ENCODE measurements around the gene TMEM101. TPM values are rescaled to one million over a fixed set of nuclear protein-coding genes. Genes with fewer than 3 reads are reported as not detected.

The TMEM101 gene
- total and polyA plus RNA-seq, 10 of the 15 experiments (the other 5 are each of a cell fraction or from before 2014, with no cell fraction given): 18.4 to 72.5 (median 35.9) TPM

- SMC1A ChIA-PET (ENCODE audit: uncharacterized antibody, unreplicated experiment): no interaction called here
- no peak for DNase-seq (ENCODE audit: low read depth, low spot score)
- intact Hi-C loops (cut with micrococcal nuclease; ENCODE audit: unreplicated experiment) (no loop called here), in situ Hi-C loops (cut with MboI) (no loop called here)
- Histone ChIP-seq H3K4me1 (ENCODE audit: control insufficient read depth, insufficient read depth, low read length) (no peaks in the 10 kb centered on the region), H3K36me3 (ENCODE audit: control insufficient read depth in 2 of 2, insufficient read depth in 2 of 2, low read length in 1 of 2) (peaks cover 6 to 24% of the 10 kb centered on the region in 2 experiments), H3K27ac (ENCODE audit: control insufficient read depth, insufficient read depth) (no peak overlapping the region), H3K9ac (ENCODE audit: control insufficient read depth, insufficient read depth, low read length) (no peak overlapping the region), H3K27me3 (replicated peaks in 1 of 2; ENCODE audit: control insufficient read depth in 2 of 2, insufficient read depth in 2 of 2, low read length in 1 of 2) (no peaks in the 10 kb centered on the region), H3K4me2 (ENCODE audit: control insufficient read depth, insufficient read depth) (no peak overlapping the region), H2AFZ (ENCODE audit: control insufficient read depth, low read depth, low read length) (no peak overlapping the region), H3K79me2 (ENCODE audit: control insufficient read depth, insufficient read depth, low read length) (peaks cover 22% of the 10 kb centered on the region), H3K9me3 (replicated peaks; ENCODE audit: control insufficient read depth, insufficient read depth, low read length) (no peaks in the 10 kb centered on the region; the same call in 1 of the 3 replicates), H3K4me3 (no peak overlapping the region), H4K20me1 (ENCODE audit: control insufficient read depth, insufficient read depth) (no peaks in the 10 kb centered on the region)
- POLR2A ChIA-PET: no interaction called here
- no TSS peak for BruUV-seq (replicated peaks)
- FAIRE-seq: no peak
- RAD21 ChIA-PET (ENCODE audit: unreplicated experiment): no interaction called here
- CTCF ChIA-PET: no interaction called here
- WGBS (ENCODE audit: insufficient coverage, insufficient replicate concordance, low lambda C conversion rate, missing lambda C conversion rate): 100% methylated on average over 4 of the region's 4 CpGs
- no peak for ATAC-seq
- TF ChIP-seq ESRRA (IDR thresholded peaks at IDR 0.05; ENCODE audit: low read length): no peak
- TF ChIP-seq YY1 (IDR thresholded peaks at IDR 0.05; ENCODE audit: low read depth, low read length): no peak
- TF ChIP-seq E2F4 (IDR thresholded peaks at IDR 0.05; ENCODE audit: low read depth, low read length): no peak
- TF ChIP-seq LARP7 (IDR thresholded peaks at IDR 0.05): no peak
- no peak for TF ChIP-seq ZBTB40 (IDR thresholded peaks at IDR 0.05; ENCODE audit: borderline replicate concordance)
- no peak for TF ChIP-seq ZNF687 (IDR thresholded peaks at IDR 0.05)
- no peak for TF ChIP-seq CUX1 (IDR thresholded peaks at IDR 0.05; ENCODE audit: insufficient replicate concordance, low read depth, low read length)
- no peak for TF ChIP-seq SIX5 (IDR thresholded peaks at IDR 0.05; ENCODE audit: low read depth, low read length, severe bottlenecking)
- TF ChIP-seq SUZ12 (IDR thresholded peaks at IDR 0.05; ENCODE audit: unreplicated experiment): no peak
Measured at GRCh38 chr17:44045486-44045885, 30.7 kb upstream of the TMEM101 start.
